Measurements from ENCODE around the gene SCN10A.

GRCh38 chr3:38834717-38835116, 18.7 kb upstream of the SCN10A start:
- TF ChIP-seq, protein P1, sequence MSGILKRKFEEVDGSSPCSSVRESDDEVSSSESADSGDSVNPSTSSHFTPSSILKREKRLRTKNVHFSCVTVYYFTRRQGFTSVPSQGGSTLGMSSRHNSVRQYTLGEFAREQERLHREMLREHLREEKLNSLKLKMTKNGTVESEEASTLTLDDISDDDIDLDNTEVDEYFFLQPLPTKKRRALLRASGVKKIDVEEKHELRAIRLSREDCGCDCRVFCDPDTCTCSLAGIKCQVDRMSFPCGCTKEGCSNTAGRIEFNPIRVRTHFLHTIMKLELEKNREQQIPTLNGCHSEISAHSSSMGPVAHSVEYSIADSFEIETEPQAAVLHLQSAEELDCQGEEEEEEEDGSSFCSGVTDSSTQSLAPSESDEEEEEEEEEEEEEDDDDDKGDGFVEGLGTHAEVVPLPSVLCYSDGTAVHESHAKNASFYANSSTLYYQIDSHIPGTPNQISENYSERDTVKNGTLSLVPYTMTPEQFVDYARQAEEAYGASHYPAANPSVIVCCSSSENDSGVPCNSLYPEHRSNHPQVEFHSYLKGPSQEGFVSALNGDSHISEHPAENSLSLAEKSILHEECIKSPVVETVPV (CRISPR knock-in tag; IDR thresholded peaks at IDR 0.05), result no peak
- TF ChIP-seq SNAI2 (CRISPR knock-in tag; IDR thresholded peaks at IDR 0.05) (no peak), ZFP3 (CRISPR knock-in tag; IDR thresholded peaks at IDR 0.05) (no peak), ZFP30 (CRISPR knock-in tag; IDR thresholded peaks at IDR 0.05) (no peak)

All from SK-N-SH treated with all-trans-retinoic acid at 6 μM for 48 hours (cell line).